Testis (tissue), 3 donors: ENCODE results near the gene AKNA. TPM values are rescaled to one million over a fixed set of nuclear protein-coding genes. Genes with fewer than 3 reads are reported as not detected.

ENCODE experiments used
- DNase-seq: peaks from one replicate; pipeline ENCODE4 v3.0.0-alpha.2; 2019
- H3K27ac ChIP-seq, 2 donors: fragments of 200-600 bp; sonication (generic); one replicate each; pipeline ENCODE4 v1.5.1; 2019
- H3K27me3 ChIP-seq: fragments of 200-600 bp; sonication (generic); one replicate; pipeline ENCODE4 v1.5.1; 2019
- H3K36me3 ChIP-seq: fragments of 200-600 bp; sonication (generic); one replicate; pipeline ENCODE4 v1.5.1; 2017; ENCODE audit warnings: low read depth; ENCODE audit errors: missing control alignments
- H3K4me1 ChIP-seq: fragments of 200-600 bp; sonication (generic); one replicate; pipeline ENCODE4 v1.5.1; 2019
- H3K4me3 ChIP-seq, 2 donors: fragments of 200-600 bp; sonication (generic); one replicate each; pipeline ENCODE4 v1.5.1; 2017 to 2019
- H3K9me3 ChIP-seq: fragments of 200-600 bp; sonication (generic); one replicate; pipeline ENCODE4 v1.5.1; 2017
- POLR2A ChIP-seq: fragments of 450-650 bp; IDR thresholded peaks from one replicate; pipeline ENCODE4 v1.6.1; 2017; ENCODE audit warnings: antibody characterized with exemption, mild to moderate bottlenecking, moderate library complexity
- WGBS, 2 donors: methylation state at CpG; one replicate each; pipeline ENCODE4 v1.1.5; 2018; 5-methylcytosine and 5-hydroxymethylcytosine counted together
- intact Hi-C: fragments of 100-400 bp; cut with DNase I; formaldehyde crosslinking; loops from one replicate; pipeline ENCODE4 v1.15.1; 2023; ENCODE audit warnings: low total_unique reads
- polyA plus RNA-seq: library from polyadenylated mRNA; stranded (reverse); fragments of 350-450 nt; fragmentation: Illumina TruSeq; extraction: RNeasy Lipid Tissue Mini Kit (QIAGEN cat#74804); gene quantifications from one replicate; pipeline ENCODE4 v1.2.3, GENCODE V29; 2014; ENCODE audit warnings: low read depth, low replicate concordance; ENCODE audit not compliant: insufficient read depth
- total RNA-seq, 2 donors: library from RNA; depleted of rRNA; stranded (reverse); fragments of >200 nt; gene quantifications; one replicate each; pipeline ENCODE4 v1.2.3, GENCODE V29; 2016
- TF ChIP-seq, protein P1 (sequence below), 3 experiments: fragments of 450-650 bp in 2 of 3; fragments of 200-600 bp in 1 of 3; sonication (generic) in 1 of 3; IDR thresholded peaks; one replicate each; pipeline ENCODE4 v1.5.1; 2016 to 2019; ENCODE audit warnings: antibody characterized with exemption in 3 of 3, mild to moderate bottlenecking in 2 of 3, moderate library complexity in 1 of 3

The AKNA gene
- total and polyA plus RNA-seq, 3 donors from 2014 or later: 20.6 to 31.5 (median 21.2) TPM

DNA sequence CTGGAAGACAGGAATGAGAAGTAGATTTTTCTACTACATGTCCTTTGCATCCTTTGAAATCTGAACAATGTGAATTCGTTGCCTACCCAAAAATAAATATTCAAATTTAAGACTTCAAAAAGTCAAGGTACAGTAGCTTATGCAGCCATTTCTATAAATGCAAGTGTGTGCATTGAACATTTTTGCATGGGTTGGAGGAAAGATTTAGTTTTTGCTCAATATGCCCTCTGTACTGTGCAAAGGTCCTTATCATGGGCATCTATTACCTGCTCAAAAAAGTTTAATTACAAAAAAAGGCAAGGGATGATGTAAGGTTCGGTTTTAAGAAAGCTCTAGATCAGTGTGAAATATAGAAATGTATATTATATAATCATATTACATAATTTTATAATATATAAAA is 22.6 kb downstream of the AKNA start:
- Histone ChIP-seq H3K9me3 (no peaks in the 10 kb centered on the region), H3K4me1 (no peaks in the 10 kb centered on the region), H3K36me3 (no peaks in the 10 kb centered on the region), H3K27ac (no peak overlapping the region), H3K4me3 (no peak overlapping the region), H3K27me3 (no peaks in the 10 kb centered on the region)
- WGBS, 2 donors: 92 to 93% methylated on average over 2 of the region's 2 CpGs
- TF ChIP-seq, protein P1, sequence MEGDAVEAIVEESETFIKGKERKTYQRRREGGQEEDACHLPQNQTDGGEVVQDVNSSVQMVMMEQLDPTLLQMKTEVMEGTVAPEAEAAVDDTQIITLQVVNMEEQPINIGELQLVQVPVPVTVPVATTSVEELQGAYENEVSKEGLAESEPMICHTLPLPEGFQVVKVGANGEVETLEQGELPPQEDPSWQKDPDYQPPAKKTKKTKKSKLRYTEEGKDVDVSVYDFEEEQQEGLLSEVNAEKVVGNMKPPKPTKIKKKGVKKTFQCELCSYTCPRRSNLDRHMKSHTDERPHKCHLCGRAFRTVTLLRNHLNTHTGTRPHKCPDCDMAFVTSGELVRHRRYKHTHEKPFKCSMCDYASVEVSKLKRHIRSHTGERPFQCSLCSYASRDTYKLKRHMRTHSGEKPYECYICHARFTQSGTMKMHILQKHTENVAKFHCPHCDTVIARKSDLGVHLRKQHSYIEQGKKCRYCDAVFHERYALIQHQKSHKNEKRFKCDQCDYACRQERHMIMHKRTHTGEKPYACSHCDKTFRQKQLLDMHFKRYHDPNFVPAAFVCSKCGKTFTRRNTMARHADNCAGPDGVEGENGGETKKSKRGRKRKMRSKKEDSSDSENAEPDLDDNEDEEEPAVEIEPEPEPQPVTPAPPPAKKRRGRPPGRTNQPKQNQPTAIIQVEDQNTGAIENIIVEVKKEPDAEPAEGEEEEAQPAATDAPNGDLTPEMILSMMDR (IDR thresholded peaks at IDR 0.05): no peak
- no peak for TF ChIP-seq POLR2A
- DNase-seq: no peak
- intact Hi-C loops: no loop called here

DNA sequence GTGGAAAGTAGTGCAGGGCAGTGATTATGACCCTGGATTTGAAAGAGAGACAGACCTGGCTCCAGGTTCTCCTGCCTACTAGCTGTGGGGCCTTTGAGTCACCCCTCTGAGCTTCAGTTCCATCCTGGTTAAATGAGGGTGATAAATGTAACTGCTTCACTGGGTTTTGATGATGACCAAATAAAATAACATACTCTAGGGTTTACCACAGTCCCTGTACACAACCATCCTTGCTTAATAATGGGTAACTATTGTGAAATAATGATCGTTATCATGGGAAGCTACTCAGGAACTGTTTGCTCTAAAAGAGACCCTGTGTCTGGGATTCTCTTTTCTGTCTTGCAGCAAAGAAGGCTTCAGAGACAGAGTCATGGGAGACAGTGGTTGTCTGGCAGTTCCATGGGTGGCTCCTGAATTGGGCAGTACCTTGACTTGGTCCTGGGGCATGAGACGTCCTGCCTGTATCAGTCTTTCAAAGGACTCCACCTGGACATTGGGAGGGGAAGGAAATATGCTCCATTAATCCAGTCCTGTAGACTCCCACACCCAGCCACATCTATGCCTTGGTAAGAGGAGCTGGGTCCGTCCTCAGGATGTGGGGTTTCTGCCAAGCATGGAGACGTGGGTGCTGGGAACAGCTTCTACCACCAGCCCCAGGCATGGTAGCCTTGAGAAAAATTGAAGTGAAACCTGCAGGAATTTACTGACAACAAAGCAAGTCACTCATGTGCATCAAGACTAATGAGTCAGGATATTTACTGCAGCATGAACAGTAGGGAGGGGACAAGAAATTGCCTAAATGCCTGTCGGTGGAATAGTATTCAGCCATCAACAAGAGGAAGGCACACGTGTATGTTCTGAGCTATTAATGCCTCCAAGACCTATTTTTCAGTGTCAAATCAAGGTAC is 23.4 kb downstream of the AKNA start:
- WGBS, 2 donors: 68 to 87% methylated on average over 5 to 6 of the region's 6 CpGs
- intact Hi-C loops: no loop called here

DNA sequence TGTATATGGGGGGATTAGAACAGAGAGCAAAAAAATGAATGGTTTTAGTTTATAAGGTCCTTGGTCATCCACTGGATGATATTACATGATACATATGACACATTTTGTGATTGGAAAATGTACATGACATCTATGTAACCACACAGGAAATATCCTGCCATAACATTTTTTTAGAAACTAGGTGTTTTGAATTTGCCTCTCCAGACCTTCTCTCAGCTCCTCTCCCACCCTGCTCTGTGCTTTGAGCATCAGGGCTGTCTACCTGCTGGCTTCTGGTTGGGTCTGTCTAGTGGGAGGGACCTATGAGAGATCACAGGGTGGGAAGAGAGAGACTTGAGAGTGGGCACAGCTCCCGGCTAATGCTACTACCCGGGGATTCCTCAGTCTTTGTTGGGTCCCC is 24.4 kb downstream of the AKNA start:
- WGBS, 2 donors: 45 to 50% methylated on average over 2 of the region's 2 CpGs
- no peaks in the 10 kb centered on the region for H3K9me3 ChIP-seq
- no peaks in the 10 kb centered on the region for H3K4me1 ChIP-seq
- no peaks in the 10 kb centered on the region for H3K36me3 ChIP-seq
- TF ChIP-seq POLR2A: no peak
- TF ChIP-seq, protein P1 (IDR thresholded peaks at IDR 0.05): no peak
- H3K4me3 ChIP-seq: no peak overlapping the region
- intact Hi-C loops: no loop called here
- no peak overlapping the region for H3K27ac ChIP-seq
- H3K27me3 ChIP-seq: no peaks in the 10 kb centered on the region
- DNase-seq: no peak

More for the DNA sequence above, 23.4 kb downstream of the AKNA start:
- Histone ChIP-seq H3K9me3 (no peaks in the 10 kb centered on the region), H3K4me1 (no peaks in the 10 kb centered on the region), H3K27ac (no peak overlapping the region), H3K27me3 (no peaks in the 10 kb centered on the region), H3K36me3 (no peaks in the 10 kb centered on the region), H3K4me3 (no peak overlapping the region)
- no peak for DNase-seq
- TF ChIP-seq, protein P1 (IDR thresholded peaks at IDR 0.05): no peak
- TF ChIP-seq POLR2A: no peak

DNA sequence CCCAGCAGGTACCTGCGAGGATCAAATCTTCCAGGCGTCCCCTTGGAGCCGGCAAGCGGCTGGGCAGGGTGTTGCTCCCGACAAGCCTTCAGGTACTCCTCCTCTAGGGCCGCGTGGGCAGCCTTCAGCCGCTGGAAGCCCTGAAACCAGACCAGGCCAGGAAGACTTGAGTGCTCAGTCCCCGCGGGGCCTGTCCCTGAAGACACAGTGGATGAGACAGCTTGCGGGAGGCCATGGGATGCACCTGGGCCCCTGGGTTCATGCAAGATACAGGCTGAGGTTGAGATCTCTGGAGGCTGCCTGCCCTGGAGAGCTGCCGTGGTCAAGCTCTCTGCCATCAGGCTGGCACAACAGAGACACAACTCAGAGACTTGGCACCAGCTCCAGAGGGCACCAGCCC is 25.4 kb downstream of the AKNA start:
- TF ChIP-seq, protein P1 (IDR thresholded peaks at IDR 0.05): no peak
- TF ChIP-seq POLR2A: no peak
- intact Hi-C loops: no loop called here
- no peaks in the 10 kb centered on the region for H3K4me1 ChIP-seq
- H3K36me3 ChIP-seq: no peaks in the 10 kb centered on the region
- no peaks in the 10 kb centered on the region for H3K27me3 ChIP-seq
- no peak overlapping the region for H3K27ac ChIP-seq
- WGBS, 2 donors: 82 to 100% methylated on average over 2 to 12 of the region's 12 CpGs
- DNase-seq: no peak
- H3K9me3 ChIP-seq: no peaks in the 10 kb centered on the region
- H3K4me3 ChIP-seq: no peak overlapping the region

DNA sequence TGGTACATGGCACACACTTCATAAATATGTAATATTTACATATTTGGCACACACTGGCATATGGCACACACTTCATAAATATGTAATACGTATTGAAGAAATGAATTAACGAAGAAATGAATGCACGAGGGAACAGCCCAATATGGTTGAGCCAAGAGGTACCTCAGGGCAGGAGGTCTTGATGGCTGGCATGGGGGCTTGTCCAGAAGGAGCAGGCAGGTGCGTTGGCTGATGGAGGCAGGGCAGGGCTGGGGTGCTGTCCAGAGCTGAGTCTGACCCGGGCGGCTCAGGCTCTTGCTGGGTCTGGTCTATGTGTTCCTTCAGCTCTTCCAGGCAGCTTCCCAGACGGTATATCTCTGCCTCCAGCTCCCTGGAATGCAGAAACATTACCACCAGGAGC is 26.2 kb downstream of the AKNA start:
- no peak overlapping the region for H3K4me3 ChIP-seq
- no peak for DNase-seq
- no peak for TF ChIP-seq POLR2A
- TF ChIP-seq, protein P1 (IDR thresholded peaks at IDR 0.05): no peak
- H3K4me1 ChIP-seq: no peaks in the 10 kb centered on the region
- H3K36me3 ChIP-seq: no peaks in the 10 kb centered on the region
- H3K27me3 ChIP-seq: no peaks in the 10 kb centered on the region
- no peak overlapping the region for H3K27ac ChIP-seq
- intact Hi-C loops: no loop called here
- H3K9me3 ChIP-seq: no peaks in the 10 kb centered on the region
- WGBS, 2 donors: 88 to 90% methylated on average over 7 of the region's 7 CpGs
